ENCODE data around the gene BTLA.

GRCh38 chr3:112476346-112476745 is 22.9 kb downstream of the BTLA start:
- TF ChIP-seq CTCF (conservative IDR thresholded peaks at IDR 0.05; ENCODE audit: low read length) (no peak), EZH2phosphoT487 (IDR thresholded peaks at IDR 0.05; ENCODE audit: borderline replicate concordance, low read depth, low read length) (no peak)
